Measurements from ENCODE around the gene TBC1D3B. TPM values are rescaled to one million over a fixed set of nuclear protein-coding genes. Genes with fewer than 3 reads are reported as not detected.
"Not testable (repeated sequence)": the region's sequence is repeated elsewhere in the genome, so short reads cannot be mapped to it uniquely, and the experiment has no call there.

TBC1D3B gene
- total RNA-seq, 4 donors from 2014 or later, result 3.4 to 69.3 (median 11.7) TPM

DNA sequence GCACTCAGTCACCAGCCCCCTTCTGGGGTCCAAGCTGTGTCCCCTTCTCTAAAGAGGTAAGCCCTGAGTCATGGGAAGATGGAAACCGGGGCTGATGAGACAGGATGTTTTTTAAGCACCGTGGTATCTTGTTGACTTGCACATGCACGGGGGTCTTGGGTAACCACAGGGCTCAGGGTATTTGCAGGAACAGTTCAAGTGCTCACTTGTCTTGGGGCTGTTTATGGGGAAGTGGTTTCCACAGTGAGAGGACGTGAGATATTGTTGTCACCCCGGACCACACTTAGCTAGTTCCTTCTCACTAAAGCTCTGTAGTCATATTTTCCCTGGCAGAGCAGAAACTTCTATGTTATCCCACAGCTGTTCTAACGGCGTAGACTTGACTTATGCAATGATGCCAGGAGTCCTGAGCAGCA, 12.5 kb upstream of the TBC1D3B start:
- DNase-seq, result peak in 2 of 3 donors; percentile 78 to 86
- H3K4me3 ChIP-seq, result no peak overlapping the region
- peaks cover 0 to under 1% (median 0%) of the 10 kb centered on the region in 4 donors for H3K4me1 ChIP-seq
- H3K27ac ChIP-seq, result peak overlapping the region in 3 of 4 donors; percentile 59 to 78 (median 73)
- no peaks in the 10 kb centered on the region for H3K9me3 ChIP-seq
- no peak for TF ChIP-seq POLR2A (IDR thresholded peaks at IDR 0.05)
- TF ChIP-seq, protein P1, sequence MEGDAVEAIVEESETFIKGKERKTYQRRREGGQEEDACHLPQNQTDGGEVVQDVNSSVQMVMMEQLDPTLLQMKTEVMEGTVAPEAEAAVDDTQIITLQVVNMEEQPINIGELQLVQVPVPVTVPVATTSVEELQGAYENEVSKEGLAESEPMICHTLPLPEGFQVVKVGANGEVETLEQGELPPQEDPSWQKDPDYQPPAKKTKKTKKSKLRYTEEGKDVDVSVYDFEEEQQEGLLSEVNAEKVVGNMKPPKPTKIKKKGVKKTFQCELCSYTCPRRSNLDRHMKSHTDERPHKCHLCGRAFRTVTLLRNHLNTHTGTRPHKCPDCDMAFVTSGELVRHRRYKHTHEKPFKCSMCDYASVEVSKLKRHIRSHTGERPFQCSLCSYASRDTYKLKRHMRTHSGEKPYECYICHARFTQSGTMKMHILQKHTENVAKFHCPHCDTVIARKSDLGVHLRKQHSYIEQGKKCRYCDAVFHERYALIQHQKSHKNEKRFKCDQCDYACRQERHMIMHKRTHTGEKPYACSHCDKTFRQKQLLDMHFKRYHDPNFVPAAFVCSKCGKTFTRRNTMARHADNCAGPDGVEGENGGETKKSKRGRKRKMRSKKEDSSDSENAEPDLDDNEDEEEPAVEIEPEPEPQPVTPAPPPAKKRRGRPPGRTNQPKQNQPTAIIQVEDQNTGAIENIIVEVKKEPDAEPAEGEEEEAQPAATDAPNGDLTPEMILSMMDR (IDR thresholded peaks at IDR 0.05), result no peak
- no peaks in the 10 kb centered on the region for H3K36me3 ChIP-seq
- no peaks in the 10 kb centered on the region for H3K27me3 ChIP-seq

DNA sequence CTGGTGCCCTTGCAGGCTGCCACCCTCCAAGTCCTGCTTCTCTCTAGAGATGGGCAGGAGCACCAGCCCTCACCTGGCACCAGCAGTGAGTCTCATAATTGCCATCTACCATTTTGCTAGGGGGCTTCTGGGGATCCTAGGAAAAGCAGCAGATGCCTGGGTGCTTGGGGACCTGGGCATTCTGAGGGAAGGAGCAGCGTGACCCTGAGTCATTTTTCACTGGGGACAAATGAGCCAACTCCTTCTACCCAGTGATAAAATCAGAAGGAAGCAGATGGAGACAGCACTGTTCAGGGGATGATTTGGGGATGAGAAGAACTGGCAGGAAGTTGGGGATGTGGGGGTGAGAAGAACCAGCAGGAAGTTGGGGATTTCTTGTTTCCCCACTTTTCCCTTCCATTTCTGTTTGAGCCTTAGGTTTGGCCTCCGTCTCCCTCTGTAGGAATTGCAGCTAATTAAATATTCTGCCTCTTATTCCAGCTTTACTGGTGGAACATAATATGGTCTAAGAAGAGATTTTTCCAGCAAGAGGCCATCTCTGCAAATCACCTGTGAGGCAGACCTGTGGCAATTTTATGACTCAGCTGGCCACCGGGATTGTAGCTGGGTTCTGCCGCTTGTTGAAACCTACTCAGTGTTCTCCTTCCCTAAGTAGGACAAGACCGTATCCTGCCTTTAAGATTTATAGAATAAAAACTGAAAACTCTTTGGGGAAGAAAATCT, 11.7 kb upstream of the TBC1D3B start:
- not testable (repeated sequence) for H3K36me3 ChIP-seq, H3K27me3 ChIP-seq, H3K9me3 ChIP-seq, H3K4me3 ChIP-seq, H3K4me1 ChIP-seq
- peak overlapping the region; percentile 34 to 78 (median 66) for H3K27ac ChIP-seq
- DNase-seq, result peak in 1 of 3 donors; percentile 59

DNA sequence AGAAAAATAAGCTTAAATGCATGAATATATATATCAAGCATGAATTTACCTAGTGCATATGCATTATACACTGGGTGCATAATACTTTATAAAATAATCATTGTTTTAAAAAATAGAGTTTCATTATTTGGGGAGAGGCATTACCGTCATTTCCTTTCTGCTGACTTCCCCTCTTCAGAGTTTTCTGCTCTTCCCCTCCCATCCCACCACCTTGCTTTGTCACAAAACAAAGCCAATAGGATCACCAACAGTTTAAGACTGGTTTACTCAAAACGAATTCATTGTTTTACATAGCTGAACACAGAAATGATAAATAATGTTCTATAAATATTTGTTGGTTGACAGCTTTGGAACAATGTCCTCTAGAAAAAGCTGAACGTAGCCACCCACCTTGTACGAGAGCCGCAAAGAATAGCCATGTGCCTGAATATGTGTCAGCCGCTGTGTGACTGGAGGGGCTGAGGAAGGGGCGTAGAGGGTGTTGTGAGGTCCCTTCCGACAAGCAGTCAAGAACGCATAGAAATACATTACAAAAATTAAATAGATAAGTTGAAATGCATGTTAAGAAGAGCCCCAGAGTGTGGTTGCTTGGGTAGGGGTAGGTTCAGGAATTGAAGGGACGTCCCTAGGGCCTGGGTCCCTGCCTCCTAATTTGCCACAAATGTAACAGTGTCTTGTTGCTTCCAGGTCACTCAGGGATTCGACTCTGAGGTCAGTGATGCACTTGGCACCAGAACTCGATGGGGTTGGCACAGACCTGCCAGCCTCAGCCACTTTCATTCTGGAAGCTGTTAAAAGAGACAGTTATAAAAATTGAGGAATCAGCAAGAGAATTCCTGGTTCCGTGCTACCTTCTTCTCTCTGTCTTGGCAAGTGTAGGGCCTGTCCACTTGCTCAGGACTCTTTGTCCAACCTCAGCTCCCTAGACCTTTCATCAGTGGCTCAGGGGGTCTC, 10.7 kb upstream of the TBC1D3B start:
- Histone ChIP-seq H3K4me1 (peaks cover 0 to 14% (median 13%) of the 10 kb centered on the region in 4 donors), H3K27ac (peak overlapping the region; percentile 34 to 78 (median 66))
- not testable (repeated sequence) for H3K9me3 ChIP-seq, H3K27me3 ChIP-seq, H3K4me3 ChIP-seq, H3K36me3 ChIP-seq, DNase-seq

DNA sequence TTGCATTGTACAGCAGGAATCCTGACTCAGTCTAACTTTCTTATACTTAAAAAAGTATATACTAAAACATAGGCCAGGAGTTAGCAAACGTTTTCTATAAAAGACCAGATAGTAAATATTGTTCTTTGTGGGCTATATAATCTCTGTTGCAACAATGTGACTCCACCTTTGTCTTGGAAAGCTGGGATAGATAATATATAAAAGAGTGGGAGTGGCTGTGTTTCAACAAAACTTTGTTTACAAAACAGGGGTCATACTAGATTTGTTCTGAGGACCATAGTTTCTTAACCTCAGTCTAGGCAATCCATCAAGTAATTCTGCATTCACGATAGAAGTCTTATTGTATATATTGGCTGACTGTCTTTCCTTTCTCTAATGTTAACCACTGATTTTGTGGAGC, 9.0 kb upstream of the TBC1D3B start:
- Histone ChIP-seq H3K27ac (peak overlapping the region in 2 of 4 donors; percentile 9 to 79), H3K4me1 (peaks cover 0 to 14% (median 13%) of the 10 kb centered on the region in 4 donors), H3K36me3 (no peaks in the 10 kb centered on the region), H3K9me3 (no peaks in the 10 kb centered on the region), H3K4me3 (no peak overlapping the region), H3K27me3 (no peaks in the 10 kb centered on the region)
- DNase-seq, result no peak
- TF ChIP-seq POLR2A (IDR thresholded peaks at IDR 0.05), result no peak
- TF ChIP-seq, protein P1 (IDR thresholded peaks at IDR 0.05), result no peak

DNA sequence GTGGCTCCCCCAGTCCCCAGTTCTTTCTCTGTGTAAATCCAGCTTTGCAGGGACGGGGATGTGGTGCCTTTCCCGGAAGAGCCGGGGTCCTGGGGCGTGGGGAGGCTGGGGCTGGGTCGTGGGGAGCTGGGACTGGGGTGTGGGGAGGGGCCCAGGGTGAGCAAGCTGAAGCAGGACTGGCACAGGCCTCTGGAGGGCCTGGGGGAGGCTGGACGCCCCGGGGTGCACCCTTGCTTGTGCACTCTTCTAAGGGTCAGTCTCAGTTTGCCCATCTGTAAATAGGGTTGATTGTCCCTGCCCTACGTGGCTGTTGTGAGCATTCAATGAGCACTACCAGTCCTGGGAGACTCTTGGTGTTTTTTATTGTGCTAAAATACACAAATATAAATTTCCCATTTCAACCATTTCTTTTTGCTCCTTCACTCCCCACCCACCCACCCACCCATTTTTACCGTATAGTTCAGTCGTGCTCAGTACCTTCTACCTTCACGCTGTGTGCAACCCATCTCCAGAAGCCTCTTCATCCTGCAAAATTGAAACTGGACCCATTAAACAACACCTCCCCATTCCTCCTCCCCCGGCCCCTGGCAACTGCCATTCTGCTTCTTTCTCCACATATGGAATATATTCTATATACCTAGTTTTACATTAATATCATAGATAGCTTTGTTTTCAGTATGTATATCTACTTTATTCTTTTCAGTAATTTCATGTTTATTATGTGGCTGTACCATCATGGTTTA, 7.8 kb upstream of the TBC1D3B start:
- H3K4me1 ChIP-seq, result peaks cover 0 to 14% (median 13%) of the 10 kb centered on the region in 4 donors
- TF ChIP-seq POLR2A (IDR thresholded peaks at IDR 0.05), result no peak
- TF ChIP-seq, protein P1 (IDR thresholded peaks at IDR 0.05), result no peak
- peak overlapping the region; percentile 52 to 73 (median 57) for H3K4me3 ChIP-seq
- no peaks in the 10 kb centered on the region for H3K27me3 ChIP-seq
- DNase-seq, result no peak
- no peaks in the 10 kb centered on the region for H3K36me3 ChIP-seq
- H3K27ac ChIP-seq, result peak overlapping the region; percentile 60 to 84 (median 74)
- no peaks in the 10 kb centered on the region for H3K9me3 ChIP-seq
